HFF-Myc (cell line): Measurements from ENCODE around the gene CRYBA1.

Experiments used
- DNase-seq: peaks from one replicate; pipeline ENCODE4 v3.0.0-alpha.2; 2011; ENCODE audit warnings: low read depth; ENCODE audit errors: extremely low read depth
- H3K4me3 ChIP-seq: replicated peaks from 2 replicates; pipeline ENCODE4 v1.5.1; 2011; ENCODE audit warnings: low read depth, mild to moderate bottlenecking, control low read depth, low read length
- TF ChIP-seq, protein P1 (sequence below): IDR thresholded peaks from 2 replicates; pipeline ENCODE4 v1.5.1; 2012; ENCODE audit warnings: mild to moderate bottlenecking, low read depth, low read length, control low read depth; ENCODE audit errors: missing control alignments

The CRYBA1 gene

DNA sequence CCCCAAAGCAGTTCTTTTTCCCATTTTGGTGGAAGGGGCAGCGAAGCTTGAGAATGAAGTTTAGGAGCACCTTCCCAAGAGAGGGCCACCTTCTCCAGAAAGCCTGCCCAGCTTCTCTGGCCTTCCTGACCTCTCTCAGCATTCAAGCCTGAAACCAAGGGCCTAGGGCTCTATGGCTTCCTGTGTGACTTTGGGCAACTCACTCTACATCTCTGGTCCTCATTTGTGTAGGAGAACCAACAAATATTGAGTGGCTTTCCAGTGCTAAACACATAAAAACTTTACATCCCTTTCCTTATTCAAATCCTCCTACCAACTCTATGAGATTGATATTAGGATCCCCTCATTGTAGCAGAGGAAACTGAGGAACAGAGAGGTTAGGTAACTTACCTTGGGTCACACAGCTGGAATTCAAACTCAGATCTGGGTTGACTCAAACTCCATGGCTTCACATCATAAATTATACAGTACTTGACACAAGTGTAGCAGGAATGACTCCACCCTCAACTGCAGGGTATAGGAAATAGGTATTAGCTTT, 34.5 kb upstream of the CRYBA1 start:
- no peak overlapping the region for H3K4me3 ChIP-seq
- no peak for DNase-seq
- TF ChIP-seq, protein P1, sequence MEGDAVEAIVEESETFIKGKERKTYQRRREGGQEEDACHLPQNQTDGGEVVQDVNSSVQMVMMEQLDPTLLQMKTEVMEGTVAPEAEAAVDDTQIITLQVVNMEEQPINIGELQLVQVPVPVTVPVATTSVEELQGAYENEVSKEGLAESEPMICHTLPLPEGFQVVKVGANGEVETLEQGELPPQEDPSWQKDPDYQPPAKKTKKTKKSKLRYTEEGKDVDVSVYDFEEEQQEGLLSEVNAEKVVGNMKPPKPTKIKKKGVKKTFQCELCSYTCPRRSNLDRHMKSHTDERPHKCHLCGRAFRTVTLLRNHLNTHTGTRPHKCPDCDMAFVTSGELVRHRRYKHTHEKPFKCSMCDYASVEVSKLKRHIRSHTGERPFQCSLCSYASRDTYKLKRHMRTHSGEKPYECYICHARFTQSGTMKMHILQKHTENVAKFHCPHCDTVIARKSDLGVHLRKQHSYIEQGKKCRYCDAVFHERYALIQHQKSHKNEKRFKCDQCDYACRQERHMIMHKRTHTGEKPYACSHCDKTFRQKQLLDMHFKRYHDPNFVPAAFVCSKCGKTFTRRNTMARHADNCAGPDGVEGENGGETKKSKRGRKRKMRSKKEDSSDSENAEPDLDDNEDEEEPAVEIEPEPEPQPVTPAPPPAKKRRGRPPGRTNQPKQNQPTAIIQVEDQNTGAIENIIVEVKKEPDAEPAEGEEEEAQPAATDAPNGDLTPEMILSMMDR, result no peak

DNA sequence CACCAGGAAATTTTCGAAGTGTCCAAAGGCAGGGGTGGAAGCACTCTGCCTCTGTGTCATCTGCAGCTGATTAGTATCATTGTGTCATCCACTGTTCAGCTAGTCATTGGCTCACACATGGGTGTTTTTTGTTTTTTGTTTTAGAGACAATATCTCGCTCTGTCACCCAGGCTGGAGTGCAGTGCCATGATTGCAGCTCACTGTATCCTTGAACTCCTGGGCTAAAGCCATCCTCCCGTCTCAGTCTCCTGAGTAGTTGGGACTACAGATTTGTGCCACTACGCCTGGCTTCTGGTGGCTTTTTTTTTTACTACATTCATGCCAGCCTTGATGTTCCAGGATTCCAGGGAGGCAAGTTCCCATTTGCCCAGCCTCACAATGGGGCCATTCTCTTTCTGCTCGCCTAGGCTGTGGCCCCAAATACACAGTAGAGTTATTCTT, 34.0 kb upstream of the CRYBA1 start:
- TF ChIP-seq, protein P1, result no peak
- H3K4me3 ChIP-seq, result no peak overlapping the region
- no peak for DNase-seq

DNA sequence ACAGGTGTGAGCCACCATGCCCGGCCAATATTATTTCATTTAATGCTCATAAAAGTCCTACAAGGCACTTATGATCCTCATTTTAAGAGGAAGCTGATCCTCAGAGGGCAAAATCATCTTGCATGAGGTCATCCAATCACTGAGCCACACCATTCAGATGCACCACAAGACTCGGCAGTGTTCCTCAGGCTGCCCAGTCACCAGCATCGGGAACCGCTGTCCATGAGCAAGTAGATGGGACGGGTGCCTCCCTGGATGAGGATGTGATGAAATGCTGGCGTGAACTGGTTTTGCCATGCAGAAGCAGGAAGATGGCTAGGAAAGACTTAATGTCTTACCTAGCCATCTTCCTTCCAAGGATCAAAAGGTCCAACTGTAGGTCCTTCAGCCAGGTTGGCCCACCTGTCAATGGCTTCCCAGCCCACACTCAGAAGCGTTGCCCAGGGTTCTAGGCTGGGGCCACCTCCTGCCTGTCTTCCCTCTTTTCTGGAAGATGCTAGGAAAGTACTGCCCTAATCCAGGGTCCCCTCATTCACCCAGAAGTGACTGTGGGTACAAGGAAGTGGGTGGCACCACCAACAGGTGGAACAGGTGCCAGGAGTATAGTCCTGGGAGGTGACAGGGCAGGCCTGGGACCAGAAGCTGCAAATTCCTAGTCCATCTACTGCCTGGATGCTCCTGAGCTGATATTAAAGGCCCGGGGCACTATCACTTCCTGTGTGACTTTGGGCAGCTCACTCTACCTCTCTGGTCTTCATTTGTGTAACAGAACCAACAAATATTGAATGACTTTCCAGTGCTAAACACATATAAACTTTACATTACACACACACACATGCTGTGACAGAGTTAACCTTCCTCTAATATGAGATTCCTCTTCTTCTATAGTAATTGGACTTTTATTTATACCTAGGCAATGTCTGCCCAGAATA, 32.2 kb upstream of the CRYBA1 start:
- no peak for DNase-seq
- TF ChIP-seq, protein P1, result no peak
- no peak overlapping the region for H3K4me3 ChIP-seq

DNA sequence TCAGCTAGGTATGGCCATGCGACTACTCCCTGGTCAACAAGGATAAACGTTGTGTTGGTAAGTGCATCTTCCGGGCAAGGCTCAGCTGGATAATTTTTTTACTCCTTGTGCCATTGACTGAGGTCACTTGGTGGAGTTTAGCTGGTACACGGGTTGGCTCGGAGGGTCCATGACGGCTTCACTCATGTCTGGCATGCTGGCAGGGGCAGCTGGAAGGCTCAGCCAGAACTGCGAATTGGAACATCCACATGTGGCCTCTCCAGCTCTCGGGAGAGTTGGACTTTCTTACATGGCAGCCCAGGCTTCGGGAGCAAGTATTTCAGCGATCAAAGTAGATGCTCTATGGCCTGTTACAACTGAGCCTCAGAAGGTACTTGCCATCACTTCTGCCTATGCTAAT, 31.5 kb upstream of the CRYBA1 start:
- H3K4me3 ChIP-seq, result no peak overlapping the region
- DNase-seq, result no peak
- TF ChIP-seq, protein P1, result no peak

DNA sequence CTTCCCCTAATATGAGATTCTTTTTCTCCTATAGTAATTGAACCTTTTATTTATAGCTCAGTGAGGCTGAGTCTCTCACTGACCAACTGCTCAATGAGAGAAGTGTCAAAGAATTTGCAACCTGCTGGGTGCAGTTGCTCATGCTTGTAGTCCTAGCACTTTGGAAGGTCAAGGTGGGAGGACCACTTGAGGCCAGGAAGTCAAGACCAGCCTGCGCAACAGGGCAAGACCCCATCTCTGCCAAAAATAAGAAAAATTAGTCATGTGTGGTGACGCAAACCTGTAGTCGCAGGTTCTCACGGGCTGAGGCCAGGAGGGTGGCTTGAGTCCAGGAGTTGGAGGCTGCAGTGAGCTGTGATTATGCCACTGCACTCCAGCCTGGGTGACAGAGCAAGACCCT, 30.9 kb upstream of the CRYBA1 start:
- TF ChIP-seq, protein P1, result no peak
- no peak for DNase-seq
- no peak overlapping the region for H3K4me3 ChIP-seq

DNA sequence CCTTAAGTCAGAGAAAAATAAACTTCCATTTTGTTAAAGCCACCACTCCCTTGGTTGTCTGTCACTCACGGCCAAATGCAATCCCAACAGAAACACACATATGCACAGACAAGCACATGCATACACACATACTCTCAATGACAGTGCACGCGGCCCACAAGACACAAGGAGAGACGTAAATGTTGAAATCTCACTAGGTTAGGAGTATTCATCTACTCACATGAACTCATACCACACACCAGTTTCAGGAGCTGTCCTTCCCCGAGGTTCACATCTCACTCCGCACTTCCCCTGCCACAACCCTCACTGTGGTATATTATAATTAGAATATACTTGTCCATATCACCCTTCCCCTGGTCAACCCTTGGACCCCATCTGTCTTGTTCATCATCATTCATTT, 30.5 kb upstream of the CRYBA1 start:
- no peak overlapping the region for H3K4me3 ChIP-seq
- DNase-seq, result no peak
- TF ChIP-seq, protein P1, result no peak
